ENCODE measurements around the gene DNMT1.
"Not testable (repeated sequence)": the region's sequence is repeated elsewhere in the genome, so short reads cannot be mapped to it uniquely, and the experiment has no call there.

Gene DNMT1

DNA sequence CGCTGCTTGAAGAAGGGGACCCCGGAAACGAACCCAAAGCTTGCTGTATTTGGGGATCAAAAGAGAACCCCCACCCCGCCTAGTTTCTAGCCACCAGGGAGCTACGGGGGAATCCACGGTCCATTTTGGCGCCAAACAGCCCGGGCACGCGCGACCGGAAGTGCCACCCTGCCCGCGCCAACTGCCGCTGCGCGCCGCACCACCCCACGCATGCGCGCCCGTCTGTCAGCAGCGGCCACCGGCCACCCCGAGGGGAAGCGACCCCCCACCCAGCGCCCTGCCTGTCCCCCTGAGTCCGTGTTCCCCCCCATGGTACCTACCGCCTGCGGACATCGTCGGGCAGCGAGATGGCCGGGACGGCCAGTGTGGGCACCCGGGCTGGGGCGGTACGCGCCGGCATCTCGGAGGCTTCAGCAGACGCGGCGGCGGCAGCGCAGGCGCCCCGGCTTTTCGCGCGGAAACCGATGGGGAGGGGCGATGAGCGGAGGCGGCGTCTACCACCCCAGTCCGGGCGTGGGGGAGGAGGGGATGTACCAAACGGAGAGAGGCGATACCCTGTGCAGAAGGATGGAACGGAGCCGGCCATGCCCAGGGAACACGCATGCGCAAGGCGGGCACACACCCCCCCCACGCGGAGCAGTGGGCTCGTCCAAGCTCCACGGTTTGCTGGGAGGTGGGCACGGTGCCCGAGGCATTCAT lies at the start of gene DNMT1:
TSS of gene DNMT1 (minus strand) at position 454 of the 699 bp plus-strand sequence. CDS start at position 400, 54 bp downstream.
- H3K4me3 ChIP-seq (ENCODE audit: low read depth, low read length): peak within 1 kb of the TSS; percentile 78
- DNase-seq (ENCODE audit: low read depth, low spot score): peak; percentile 97
- TF ChIP-seq, protein P1, sequence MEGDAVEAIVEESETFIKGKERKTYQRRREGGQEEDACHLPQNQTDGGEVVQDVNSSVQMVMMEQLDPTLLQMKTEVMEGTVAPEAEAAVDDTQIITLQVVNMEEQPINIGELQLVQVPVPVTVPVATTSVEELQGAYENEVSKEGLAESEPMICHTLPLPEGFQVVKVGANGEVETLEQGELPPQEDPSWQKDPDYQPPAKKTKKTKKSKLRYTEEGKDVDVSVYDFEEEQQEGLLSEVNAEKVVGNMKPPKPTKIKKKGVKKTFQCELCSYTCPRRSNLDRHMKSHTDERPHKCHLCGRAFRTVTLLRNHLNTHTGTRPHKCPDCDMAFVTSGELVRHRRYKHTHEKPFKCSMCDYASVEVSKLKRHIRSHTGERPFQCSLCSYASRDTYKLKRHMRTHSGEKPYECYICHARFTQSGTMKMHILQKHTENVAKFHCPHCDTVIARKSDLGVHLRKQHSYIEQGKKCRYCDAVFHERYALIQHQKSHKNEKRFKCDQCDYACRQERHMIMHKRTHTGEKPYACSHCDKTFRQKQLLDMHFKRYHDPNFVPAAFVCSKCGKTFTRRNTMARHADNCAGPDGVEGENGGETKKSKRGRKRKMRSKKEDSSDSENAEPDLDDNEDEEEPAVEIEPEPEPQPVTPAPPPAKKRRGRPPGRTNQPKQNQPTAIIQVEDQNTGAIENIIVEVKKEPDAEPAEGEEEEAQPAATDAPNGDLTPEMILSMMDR (IDR thresholded peaks at IDR 0.05; ENCODE audit: low read depth, low read length): no peak
- in situ Hi-C loops (cut with HindIII; ENCODE audit: low sequenced_read_pairs): no loop called here

DNA sequence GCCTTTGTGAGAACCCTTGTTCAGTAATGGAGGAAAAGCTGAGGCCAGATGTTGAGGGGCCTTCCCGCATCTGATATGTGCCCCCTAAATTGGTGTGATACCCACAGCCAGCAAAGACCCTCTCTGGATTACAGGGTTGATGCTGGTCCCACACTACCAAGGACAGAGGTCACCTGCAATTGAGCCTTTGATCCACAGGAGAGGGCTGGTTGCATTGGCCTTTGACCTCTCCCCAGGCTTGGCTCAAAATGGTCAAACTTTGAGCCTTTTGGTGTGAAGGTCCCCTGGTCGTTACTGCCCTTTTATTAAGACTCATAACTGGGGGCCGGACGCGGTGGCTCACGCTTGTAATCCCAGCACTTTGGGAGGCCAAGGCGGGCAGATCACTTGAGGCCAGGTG lies 48.9 kb upstream of the DNMT1 start:
- TF ChIP-seq, protein P1 (IDR thresholded peaks at IDR 0.05; ENCODE audit: low read depth, low read length): no peak
- DNase-seq (ENCODE audit: low read depth, low spot score): no peak
- in situ Hi-C loops (cut with HindIII; ENCODE audit: low sequenced_read_pairs): no loop called here
- no peak overlapping the region for H3K4me3 ChIP-seq (ENCODE audit: low read depth, low read length)

GRCh38 chr19:10241826-10242449 lies 47.2 kb upstream of the DNMT1 start:
- in situ Hi-C loops (cut with HindIII; ENCODE audit: low sequenced_read_pairs); H3K4me3 ChIP-seq (ENCODE audit: low read depth, low read length); DNase-seq (ENCODE audit: low read depth, low spot score): not testable (repeated sequence)

- in situ Hi-C loops (cut with HindIII; ENCODE audit: low sequenced_read_pairs): no loop called here
- peak; percentile 25 for DNase-seq (ENCODE audit: low read depth, low spot score)
- H3K4me3 ChIP-seq (ENCODE audit: low read depth, low read length): no peak overlapping the region
- TF ChIP-seq, protein P1 (IDR thresholded peaks at IDR 0.05; ENCODE audit: low read depth, low read length): no peak
Measured at GRCh38 chr19:10238172-10238783, 43.5 kb upstream of the DNMT1 start.

- no peak overlapping the region for H3K4me3 ChIP-seq (ENCODE audit: low read depth, low read length)
- in situ Hi-C loops (cut with HindIII; ENCODE audit: low sequenced_read_pairs): no loop called here
- no peak for DNase-seq (ENCODE audit: low read depth, low spot score)
- TF ChIP-seq, protein P1 (IDR thresholded peaks at IDR 0.05; ENCODE audit: low read depth, low read length): no peak
Measured at GRCh38 chr19:10237702-10238101, 42.9 kb upstream of the DNMT1 start.

DNA sequence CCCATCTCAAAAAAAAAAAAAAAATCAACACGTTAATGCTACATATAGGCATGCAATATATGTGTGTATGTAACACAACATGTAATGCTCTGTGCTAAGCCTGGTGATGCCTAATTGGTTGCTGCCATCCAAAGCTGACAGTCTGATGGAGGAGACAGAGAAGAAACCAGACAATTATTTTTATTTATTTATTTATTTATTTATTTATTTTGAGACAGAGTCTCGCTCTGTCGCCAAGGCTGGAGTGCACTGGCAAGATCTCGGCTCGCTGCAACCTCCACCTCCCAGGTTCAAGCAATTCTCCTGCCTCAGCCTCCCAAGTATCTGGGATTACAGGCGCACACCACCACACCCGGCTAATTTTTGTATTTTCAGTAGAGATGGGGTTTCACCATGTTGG lies 40.7 kb upstream of the DNMT1 start:
- DNase-seq (ENCODE audit: low read depth, low spot score); in situ Hi-C loops (cut with HindIII; ENCODE audit: low sequenced_read_pairs); H3K4me3 ChIP-seq (ENCODE audit: low read depth, low read length): not testable (repeated sequence)

- in situ Hi-C loops (cut with HindIII; ENCODE audit: low sequenced_read_pairs): no loop called here
Measured at GRCh38 chr19:10235003-10235402, 40.2 kb upstream of the DNMT1 start.

More at GRCh38 chr19:10235003-10235402, 40.2 kb upstream of the DNMT1 start:
- TF ChIP-seq, protein P1 (IDR thresholded peaks at IDR 0.05; ENCODE audit: low read depth, low read length): no peak
- H3K4me3 ChIP-seq (ENCODE audit: low read depth, low read length): no peak overlapping the region
- no peak for DNase-seq (ENCODE audit: low read depth, low spot score)

Measured in astrocyte of the spinal cord (primary cell).